Endothelial cell of umbilical vein (primary cell): Measurements from ENCODE around the gene COG5.

Experiments used
- EZH2 ChIP-seq: IDR thresholded peaks from 2 replicates; pipeline ENCODE4 v1.6.1; 2012; ENCODE audit warnings: borderline replicate concordance, low read depth, mild to moderate bottlenecking, moderate library complexity, low read length, inconsistent platforms; ENCODE audit not compliant: severe bottlenecking
- POLR2AphosphoS5 ChIP-seq: IDR thresholded peaks from 2 replicates; pipeline ENCODE4 v1.6.1; 2012; ENCODE audit warnings: low read depth, mild to moderate bottlenecking, control low read depth, low read length, moderate library complexity; ENCODE audit not compliant: insufficient read depth
- TF ChIP-seq, protein P1 (sequence below), 2 donors: IDR thresholded peaks; 1 replicate in 1 of 2; 2 replicates in 1 of 2; pipeline ENCODE4 v1.5.1; 2011; ENCODE audit warnings: low read length in 2 of 2, mild to moderate bottlenecking in 2 of 2, moderate library complexity in 2 of 2, control low read depth in 1 of 2, inconsistent platforms in 1 of 2, low read depth in 1 of 2; ENCODE audit not compliant: insufficient read depth in 1 of 2; ENCODE audit errors: extremely low read depth in 1 of 2
- TF ChIP-seq, protein P2 (sequence below): IDR thresholded peaks from 2 replicates; pipeline ENCODE4 v1.6.1; 2011; ENCODE audit not compliant: insufficient read depth, insufficient read length

DNA sequence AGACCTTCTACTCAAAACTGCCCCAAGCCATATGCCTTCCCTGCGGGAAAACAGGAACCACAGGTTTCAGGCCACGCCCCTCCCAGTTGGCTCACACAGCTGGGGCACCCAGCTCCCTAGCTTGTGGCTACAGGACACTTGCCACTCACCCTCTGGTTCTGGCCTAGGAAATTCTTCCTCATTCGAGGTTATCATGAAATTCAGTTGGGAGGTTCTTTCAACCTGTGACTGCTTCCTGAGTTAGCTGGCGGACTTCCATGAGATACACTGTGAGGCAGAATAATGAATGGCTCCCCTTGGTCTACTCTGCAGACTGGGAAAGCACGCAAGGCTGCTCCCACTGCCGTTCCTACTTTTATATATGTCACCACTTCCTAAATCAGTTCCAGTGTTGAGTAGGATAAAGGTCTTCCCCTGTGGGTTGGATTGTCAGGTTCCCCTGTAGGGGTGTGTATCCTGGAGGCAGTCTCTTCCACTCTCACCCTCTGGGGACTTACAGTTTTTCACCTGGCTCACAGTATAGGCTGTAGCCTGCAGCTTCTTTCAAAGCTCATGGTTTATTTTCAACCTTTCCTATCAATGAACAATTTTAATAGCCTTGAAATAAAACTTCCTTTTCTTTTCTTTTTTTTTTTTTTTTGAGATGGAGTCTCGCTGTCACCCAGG lies 56.9 kb downstream of the COG5 start:
- TF ChIP-seq, protein P1, sequence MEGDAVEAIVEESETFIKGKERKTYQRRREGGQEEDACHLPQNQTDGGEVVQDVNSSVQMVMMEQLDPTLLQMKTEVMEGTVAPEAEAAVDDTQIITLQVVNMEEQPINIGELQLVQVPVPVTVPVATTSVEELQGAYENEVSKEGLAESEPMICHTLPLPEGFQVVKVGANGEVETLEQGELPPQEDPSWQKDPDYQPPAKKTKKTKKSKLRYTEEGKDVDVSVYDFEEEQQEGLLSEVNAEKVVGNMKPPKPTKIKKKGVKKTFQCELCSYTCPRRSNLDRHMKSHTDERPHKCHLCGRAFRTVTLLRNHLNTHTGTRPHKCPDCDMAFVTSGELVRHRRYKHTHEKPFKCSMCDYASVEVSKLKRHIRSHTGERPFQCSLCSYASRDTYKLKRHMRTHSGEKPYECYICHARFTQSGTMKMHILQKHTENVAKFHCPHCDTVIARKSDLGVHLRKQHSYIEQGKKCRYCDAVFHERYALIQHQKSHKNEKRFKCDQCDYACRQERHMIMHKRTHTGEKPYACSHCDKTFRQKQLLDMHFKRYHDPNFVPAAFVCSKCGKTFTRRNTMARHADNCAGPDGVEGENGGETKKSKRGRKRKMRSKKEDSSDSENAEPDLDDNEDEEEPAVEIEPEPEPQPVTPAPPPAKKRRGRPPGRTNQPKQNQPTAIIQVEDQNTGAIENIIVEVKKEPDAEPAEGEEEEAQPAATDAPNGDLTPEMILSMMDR (IDR thresholded peaks at IDR 0.05; ENCODE audit: extremely low read depth in 1 of 2, insufficient read depth in 1 of 2, low read depth in 1 of 2, low read length in 2 of 2) = no peak
- TF ChIP-seq POLR2AphosphoS5 (no peak), EZH2 (no peak)
- TF ChIP-seq, protein P2, sequence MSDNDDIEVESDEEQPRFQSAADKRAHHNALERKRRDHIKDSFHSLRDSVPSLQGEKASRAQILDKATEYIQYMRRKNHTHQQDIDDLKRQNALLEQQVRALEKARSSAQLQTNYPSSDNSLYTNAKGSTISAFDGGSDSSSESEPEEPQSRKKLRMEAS = no peak
